Measurements from ENCODE around the gene ALS2. TPM values are rescaled to one million over a fixed set of nuclear protein-coding genes. Genes with fewer than 3 reads are reported as not detected.
"Not testable (repeated sequence)": the region's sequence is repeated elsewhere in the genome, so short reads cannot be mapped to it uniquely, and the experiment has no call there.

Gene ALS2
- total and polyA plus RNA-seq, 2 donors from 2014 or later: 7.1 to 24.4 TPM

- intact Hi-C loops (cut with DNase I): no loop called here
- H3K9me3 ChIP-seq (ENCODE audit: control insufficient read depth in 2 of 3, insufficient read depth in 1 of 3, low read length in 3 of 3): no peaks in the 10 kb centered on the region
- H3K4me3 ChIP-seq (ENCODE audit: low read length in 3 of 3): no peak overlapping the region
- DNase-seq: peak in 4 of 5 donors; percentile 45 to 90 (median 74)
- TF ChIP-seq CTCF (IDR thresholded peaks at IDR 0.05; ENCODE audit: borderline replicate concordance, extremely low read depth, insufficient read depth): no peak
- H3K36me3 ChIP-seq (ENCODE audit: control insufficient read depth in 2 of 3, insufficient read depth in 3 of 3, low read length in 3 of 3): no peaks in the 10 kb centered on the region
- H3K4me1 ChIP-seq (ENCODE audit: control insufficient read depth in 2 of 3, insufficient read depth in 2 of 3, low read depth in 1 of 3, low read length in 3 of 3): peaks cover 0 to 8% (median 0%) of the 10 kb centered on the region in 3 donors
- FAIRE-seq: no peak
- H3K27me3 ChIP-seq (ENCODE audit: control insufficient read depth, insufficient read depth, low read length): no peaks in the 10 kb centered on the region
- no peak overlapping the region for H3K27ac ChIP-seq (ENCODE audit: low read depth in 2 of 2, low read length in 2 of 2)
- no peak overlapping the region for H3K9ac ChIP-seq (ENCODE audit: low read length in 3 of 3)
Measured at GRCh38 chr2:201808027-201808426, 27.3 kb upstream of the ALS2 start.

GRCh38 chr2:201807452-201807999 lies 26.8 kb upstream of the ALS2 start:
- Histone ChIP-seq H3K9me3 (ENCODE audit: control insufficient read depth in 2 of 3, insufficient read depth in 1 of 3, low read length in 3 of 3) (no peaks in the 10 kb centered on the region), H3K27me3 (ENCODE audit: control insufficient read depth, insufficient read depth, low read length) (no peaks in the 10 kb centered on the region), H3K9ac (ENCODE audit: low read length in 3 of 3) (no peak overlapping the region), H3K4me3 (ENCODE audit: low read length in 3 of 3) (no peak overlapping the region), H3K4me1 (ENCODE audit: control insufficient read depth in 2 of 3, insufficient read depth in 2 of 3, low read depth in 1 of 3, low read length in 3 of 3) (peaks cover 0 to 8% (median 0%) of the 10 kb centered on the region in 3 donors), H3K36me3 (ENCODE audit: control insufficient read depth in 2 of 3, insufficient read depth in 3 of 3, low read length in 3 of 3) (no peaks in the 10 kb centered on the region), H3K27ac (ENCODE audit: low read depth in 2 of 2, low read length in 2 of 2) (no peak overlapping the region)
- TF ChIP-seq CTCF (IDR thresholded peaks at IDR 0.05; ENCODE audit: borderline replicate concordance, extremely low read depth, insufficient read depth): no peak
- DNase-seq (peak; percentile 70 to 90 (median 85)), FAIRE-seq (no peak)
- intact Hi-C loops (cut with DNase I): no loop called here

- TF ChIP-seq CTCF (IDR thresholded peaks at IDR 0.05; ENCODE audit: borderline replicate concordance, extremely low read depth, insufficient read depth): no peak
- Histone ChIP-seq H3K4me3 (ENCODE audit: low read length in 3 of 3) (peak within 1 kb of the TSS in 1 of 3 donors; percentile 22), H3K27me3 (ENCODE audit: control insufficient read depth, insufficient read depth, low read length) (no peaks in the 10 kb centered on the region), H3K36me3 (ENCODE audit: control insufficient read depth in 2 of 3, insufficient read depth in 3 of 3, low read length in 3 of 3) (no peaks in the 10 kb centered on the region), H3K27ac (ENCODE audit: low read depth in 2 of 2, low read length in 2 of 2) (no peak within 1 kb of the TSS), H3K4me1 (ENCODE audit: control insufficient read depth in 2 of 3, insufficient read depth in 2 of 3, low read depth in 1 of 3, low read length in 3 of 3) (peaks cover 0 to 8% (median 0%) of the 10 kb centered on the region in 3 donors), H3K9me3 (ENCODE audit: control insufficient read depth in 2 of 3, insufficient read depth in 1 of 3, low read length in 3 of 3) (no peaks in the 10 kb centered on the region), H3K9ac (ENCODE audit: low read length in 3 of 3) (no peak within 1 kb of the TSS)
- DNase-seq (peak; percentile 45 to 83 (median 64)), FAIRE-seq (no peak)
- intact Hi-C loops (cut with DNase I): no loop called here
Measured at GRCh38 chr2:201806442-201807170, 25.9 kb upstream of the ALS2 start, which contains the start of gene CDK15. Gene CDK15, plus strand, starts transcription at chr2:201806537. Its CDS starts 128 bp downstream, at chr2:201806665.

GRCh38 chr2:201798914-201799285 lies 18.2 kb upstream of the ALS2 start:
- not testable (repeated sequence) for H3K27ac ChIP-seq (ENCODE audit: low read depth in 2 of 2, low read length in 2 of 2); H3K9me3 ChIP-seq (ENCODE audit: control insufficient read depth in 2 of 3, insufficient read depth in 1 of 3, low read length in 3 of 3); FAIRE-seq; H3K27me3 ChIP-seq (ENCODE audit: control insufficient read depth, insufficient read depth, low read length); H3K4me3 ChIP-seq (ENCODE audit: low read length in 3 of 3); H3K9ac ChIP-seq (ENCODE audit: low read length in 3 of 3); H3K4me1 ChIP-seq (ENCODE audit: control insufficient read depth in 2 of 3, insufficient read depth in 2 of 3, low read depth in 1 of 3, low read length in 3 of 3); H3K36me3 ChIP-seq (ENCODE audit: control insufficient read depth in 2 of 3, insufficient read depth in 3 of 3, low read length in 3 of 3)
- DNase-seq: peak in 1 of 5 donors; percentile 45
- intact Hi-C loops (cut with DNase I): loop anchor here (5.0 kb wide), 1 partner anchor 378 kb away; no protein-coding TSS in a partner anchor

All from kidney (tissue), 14 donors.